GM21825 (cell line): ENCODE data around the gene ZBTB17.
"Not testable (repeated sequence)": the region's sequence is repeated elsewhere in the genome, so short reads cannot be mapped to it uniquely, and the experiment has no call there.

Experiments
- ATAC-seq: cut with Tn5 transposase; IDR thresholded peaks from one replicate; pipeline ENCODE4 v1.9.1; 2021; ENCODE audit warnings: mild to moderate bottlenecking, moderate library complexity; ENCODE audit not compliant: unreplicated experiment

ZBTB17 gene

DNA sequence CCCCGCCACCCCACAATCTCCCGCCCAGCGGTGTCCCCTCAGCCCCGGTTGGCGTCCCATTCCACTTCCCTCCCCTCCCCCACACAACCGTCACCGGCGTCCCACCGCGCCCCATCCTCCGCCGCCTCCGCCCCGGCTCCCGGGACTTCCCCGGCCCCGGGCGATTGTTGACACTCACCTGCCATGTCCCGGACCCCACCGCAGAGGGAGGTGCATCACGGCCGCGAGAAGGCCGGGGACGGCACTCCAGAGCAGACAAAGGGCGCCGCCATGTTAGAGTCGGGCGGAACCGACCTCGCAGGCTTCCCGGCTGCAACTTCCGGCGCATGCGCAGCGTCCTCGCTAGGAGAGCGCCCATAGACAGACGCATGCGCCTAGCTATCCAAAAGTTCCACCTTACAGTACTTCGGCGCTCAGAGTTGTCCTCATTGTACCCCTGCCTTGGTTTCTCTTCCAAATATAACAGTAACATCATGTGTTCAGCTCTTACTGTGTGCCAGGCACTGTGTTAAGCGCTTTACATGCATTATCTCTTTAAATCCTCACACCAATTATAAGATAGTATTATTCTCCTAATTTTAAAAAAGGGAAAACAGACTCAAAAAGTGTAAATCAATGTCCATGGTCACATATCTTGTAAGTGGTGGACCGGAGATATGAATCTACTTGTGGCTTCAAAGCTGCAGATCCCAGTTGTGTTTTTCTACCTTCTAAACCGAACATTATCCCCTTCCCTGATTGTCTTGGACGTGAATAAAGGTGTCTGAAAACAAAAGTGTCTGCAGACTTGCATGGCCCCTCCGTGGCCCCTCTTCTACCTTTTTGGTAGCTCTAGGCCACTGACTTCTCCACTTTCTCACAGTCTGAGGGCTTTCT lies at the start of gene ZBTB17:
TSS of gene ZBTB17 (minus strand) at position 297 of the 876 bp plus-strand sequence. CDS start 27,606 bp downstream, outside the sequence.
- ATAC-seq = peak; percentile 64

DNA sequence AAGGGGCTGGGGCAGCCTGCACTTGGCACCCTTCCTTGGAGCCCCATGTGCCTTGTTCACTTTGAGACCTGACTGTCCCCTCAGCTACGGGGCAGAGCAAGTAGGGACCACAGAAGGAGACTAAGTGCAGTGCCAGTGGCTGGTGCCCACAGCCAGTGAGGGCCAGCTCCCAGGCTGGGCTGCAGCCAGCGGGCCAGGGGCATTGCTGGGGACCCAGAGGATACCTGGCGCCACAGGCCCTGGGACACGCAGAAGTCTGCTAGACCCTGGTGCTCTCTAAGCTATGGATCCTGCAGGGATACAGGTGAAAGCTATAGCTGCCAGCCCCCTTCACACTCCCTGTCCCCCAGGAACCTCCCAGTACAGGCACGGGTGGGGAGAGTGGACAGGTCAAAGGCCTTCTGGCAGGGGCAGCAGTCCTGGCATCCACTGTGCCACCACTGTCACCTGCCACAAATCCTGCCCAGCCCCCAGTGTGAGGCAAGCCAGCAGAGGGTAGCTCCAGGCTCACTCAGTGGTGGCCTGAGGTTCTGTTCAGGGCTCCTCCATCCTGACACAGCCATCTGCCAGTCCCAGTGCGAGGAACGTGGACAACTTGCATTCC lies 47.3 kb upstream of the ZBTB17 start:
- no peak for ATAC-seq

DNA sequence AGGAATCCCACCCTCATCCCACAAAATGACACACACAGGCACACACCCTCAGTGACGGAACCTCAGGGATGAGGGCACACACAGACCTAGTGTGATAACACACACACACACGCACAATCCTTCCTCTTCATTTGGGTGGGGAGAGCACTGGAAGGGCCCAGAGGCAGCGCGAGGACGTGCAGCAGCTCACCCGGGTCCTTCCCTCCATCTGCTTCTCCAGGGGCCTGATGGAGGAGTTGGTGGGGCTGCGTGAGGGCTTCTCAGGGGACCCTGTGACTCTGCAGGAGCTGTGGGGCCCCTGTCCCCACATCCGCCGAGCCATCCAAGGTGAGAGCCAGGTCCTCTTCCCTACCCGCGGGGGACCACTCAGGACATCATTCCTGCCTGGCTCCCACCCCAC lies 46.5 kb upstream of the ZBTB17 start:
- ATAC-seq = no peak

DNA sequence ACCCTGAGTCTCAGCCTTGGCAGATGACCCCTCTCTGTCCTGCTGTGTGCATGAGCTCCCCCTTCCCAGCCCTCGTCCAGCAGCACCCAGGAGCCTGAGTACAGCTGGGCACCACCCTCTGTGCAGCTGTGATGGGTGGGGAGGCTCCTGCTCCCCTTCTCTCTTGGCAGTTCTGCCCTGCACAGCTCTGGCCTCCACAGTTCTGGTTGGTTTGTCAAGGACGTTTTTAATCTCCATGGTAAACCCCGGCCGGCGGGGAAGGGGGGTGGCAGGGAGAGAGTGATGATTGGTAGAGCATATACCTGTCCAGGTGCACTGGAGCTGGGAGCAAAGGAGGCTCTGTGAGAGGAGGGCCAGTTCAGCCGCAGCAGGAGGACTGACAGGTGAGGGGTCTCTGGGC lies 45.8 kb upstream of the ZBTB17 start, which contains the start of gene CLCNKA:
TSS of gene CLCNKA (plus strand) at position 356 of the 400 bp plus-strand sequence. CDS start 584 bp downstream, outside the sequence.
- ATAC-seq = no peak

DNA sequence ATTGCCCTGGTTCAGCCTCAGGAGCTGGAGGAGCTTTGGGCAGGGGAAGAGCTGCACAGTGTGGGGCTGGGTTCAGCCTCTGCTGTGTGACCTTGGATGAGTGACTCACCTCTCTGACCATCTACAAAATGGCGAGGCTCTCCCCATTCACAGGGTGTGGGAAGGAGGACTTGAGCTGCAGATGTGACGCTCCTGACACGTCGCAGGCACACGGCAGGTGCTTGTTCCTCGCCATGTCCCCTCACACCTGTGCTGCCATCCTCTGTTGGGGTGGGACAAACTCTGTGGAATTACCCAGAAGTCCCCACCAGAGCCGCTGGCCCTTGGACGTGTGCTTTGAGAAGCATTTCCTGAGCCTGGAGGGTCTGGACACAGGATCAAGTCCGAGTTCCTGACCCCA lies 45.0 kb upstream of the ZBTB17 start:
- not testable (repeated sequence) for ATAC-seq

DNA sequence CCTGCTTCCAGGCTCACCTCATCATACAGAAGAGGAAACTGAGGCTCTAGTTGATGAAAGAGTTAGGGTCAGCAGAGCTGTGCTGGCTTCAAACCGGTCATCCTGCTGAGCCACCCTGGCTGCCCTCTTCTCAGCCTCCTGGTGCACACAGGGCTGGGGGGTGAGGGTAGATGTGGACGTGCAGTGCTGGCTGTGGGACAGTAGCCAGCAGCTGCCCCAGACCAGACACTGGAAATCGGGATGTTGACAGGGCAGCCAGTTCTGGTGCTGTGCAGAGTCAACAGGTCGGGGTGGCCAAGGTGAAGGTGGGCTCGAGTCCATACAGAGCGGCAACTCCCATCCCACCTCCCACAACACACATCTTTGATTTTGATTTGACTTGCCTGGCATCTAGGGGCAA lies 44.4 kb upstream of the ZBTB17 start:
- ATAC-seq = no peak

DNA sequence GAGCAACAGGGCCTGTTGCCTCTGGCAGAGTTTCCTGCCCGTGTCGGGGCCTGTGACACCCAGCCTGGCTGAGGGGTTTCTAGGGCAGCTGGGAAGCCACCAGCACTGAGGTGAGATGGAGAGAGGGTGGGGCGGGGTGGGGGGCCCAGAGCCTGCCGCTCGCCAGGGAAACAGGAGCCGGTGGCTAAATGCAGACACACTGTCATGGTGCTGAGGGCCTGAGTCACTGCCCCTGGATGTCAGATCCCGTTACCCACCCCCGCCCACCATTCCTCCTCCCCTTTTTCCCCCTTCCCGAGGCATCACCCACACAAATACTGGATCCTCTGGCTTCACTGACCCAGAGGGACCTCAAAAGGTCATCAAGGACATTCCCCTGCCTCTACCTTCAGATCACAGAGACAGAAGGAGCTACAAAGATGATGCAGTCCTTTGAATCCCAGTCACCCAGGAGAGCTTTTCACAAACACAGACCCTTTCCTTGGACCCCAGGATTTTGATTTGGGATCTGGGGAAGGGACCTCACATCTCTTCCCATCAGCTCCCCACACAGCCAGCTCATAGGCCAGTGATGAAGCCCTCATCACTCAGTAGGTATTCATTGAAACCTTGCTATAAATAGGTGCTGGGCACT lies 43.9 kb upstream of the ZBTB17 start:
- ATAC-seq = no peak

DNA sequence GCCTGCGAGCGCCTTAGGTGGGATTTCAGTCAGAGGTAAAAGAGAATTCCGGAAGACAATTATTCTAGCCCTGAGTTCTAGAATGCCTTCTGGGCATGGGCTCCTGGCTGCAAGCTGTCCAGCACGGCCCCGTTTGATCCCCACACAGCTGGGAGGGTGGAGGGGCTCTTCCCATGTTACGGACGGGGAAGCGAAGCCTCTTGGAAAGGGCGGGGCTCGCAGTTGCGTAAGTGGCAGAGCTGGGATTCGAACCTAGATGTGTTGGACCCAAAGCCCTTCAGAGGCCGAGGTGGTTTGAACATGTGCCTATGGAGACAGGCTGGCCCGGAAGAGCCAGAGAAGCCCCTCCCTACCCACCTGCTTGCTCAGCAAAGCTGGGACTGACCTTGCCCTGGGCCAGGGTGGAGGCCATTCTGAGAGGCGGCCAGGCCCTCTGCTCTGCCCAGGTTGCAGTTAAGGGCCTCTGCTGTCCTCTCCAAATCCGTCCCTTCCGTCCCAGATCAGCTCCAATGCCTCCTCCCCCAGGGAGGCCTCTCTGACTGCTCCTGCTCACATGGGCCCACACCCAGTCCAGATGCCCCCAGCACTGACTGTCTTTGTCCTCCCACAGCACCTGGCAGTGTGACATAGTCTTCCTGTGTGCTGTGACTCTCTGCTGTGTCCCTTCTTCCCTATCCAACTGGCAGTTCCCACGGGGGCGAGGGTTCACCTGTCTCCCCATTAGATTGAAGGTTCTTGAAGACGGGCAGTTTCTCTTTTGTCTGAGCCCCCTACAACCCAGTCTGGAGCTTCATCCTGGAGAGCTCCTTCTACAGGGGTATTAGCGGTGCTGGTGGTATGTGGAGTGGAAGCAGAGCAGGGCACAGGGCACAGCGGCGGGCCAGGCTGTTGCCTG lies 43.1 kb upstream of the ZBTB17 start:
- no peak for ATAC-seq

DNA sequence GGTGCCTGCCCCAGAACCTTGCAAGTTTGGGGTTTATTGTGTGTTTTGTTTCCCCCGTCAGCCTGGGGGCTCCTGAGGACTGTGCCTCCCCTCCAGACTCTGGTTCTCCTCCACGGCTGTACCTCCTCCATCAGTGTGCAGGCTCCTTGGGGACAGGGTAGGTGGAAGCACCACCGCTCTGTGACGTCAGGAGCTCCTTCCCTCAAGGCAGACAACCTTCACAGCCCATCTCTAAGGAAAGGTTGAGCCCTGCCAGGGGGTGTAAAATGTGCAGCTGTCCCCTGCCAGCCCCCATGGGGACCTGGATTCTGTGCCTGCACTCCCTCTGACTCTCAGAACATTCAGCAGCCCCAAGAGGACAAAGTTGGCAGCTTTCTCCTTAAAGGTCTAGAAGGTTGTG lies 42.4 kb upstream of the ZBTB17 start:
- no peak for ATAC-seq

DNA sequence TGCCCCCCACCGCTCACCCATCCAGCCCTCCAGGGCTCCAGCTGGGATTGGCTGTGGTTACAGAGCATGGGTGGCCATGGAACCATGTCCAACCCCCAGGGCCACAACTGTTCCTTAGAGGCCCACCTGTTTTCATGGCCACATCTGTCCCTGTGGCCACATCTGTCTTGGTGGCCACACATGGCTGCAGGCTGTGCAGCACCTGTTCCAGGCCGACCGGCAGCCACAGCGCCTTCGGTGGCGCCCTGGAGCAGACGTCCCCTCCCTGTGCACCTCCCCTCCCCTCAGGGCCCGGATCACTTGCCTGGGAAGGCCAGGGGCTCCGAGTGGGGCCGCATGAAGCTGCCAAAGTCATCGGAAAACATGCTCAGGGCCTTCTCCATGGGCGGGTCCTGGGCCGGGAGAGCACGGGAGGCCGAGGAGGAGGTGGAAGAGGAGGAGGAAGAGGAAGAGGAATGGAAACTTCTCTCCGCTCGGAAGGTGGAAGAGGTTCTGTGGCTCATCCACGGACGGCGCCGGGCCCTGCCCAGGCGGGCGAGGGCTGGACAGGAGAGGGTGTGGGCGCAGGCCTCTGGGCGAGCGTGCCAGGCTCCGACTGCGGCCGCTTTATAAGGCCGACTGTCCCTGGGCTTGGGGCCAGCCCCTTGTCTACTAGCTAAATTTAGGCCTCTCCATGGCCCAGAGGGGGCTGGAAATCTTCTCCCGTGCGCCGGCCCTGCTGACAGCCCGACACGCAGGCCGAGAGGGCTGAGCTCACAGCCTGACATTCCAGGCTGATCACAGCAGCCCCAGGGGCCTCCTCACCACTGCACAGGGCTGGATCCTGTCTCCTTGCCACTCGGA lies 41.8 kb upstream of the ZBTB17 start, which contains the start of gene HSPB7:
TSS of gene HSPB7 (minus strand) at position 583 of the 843 bp plus-strand sequence. CDS start at position 503, 80 bp downstream.
- no peak for ATAC-seq

DNA sequence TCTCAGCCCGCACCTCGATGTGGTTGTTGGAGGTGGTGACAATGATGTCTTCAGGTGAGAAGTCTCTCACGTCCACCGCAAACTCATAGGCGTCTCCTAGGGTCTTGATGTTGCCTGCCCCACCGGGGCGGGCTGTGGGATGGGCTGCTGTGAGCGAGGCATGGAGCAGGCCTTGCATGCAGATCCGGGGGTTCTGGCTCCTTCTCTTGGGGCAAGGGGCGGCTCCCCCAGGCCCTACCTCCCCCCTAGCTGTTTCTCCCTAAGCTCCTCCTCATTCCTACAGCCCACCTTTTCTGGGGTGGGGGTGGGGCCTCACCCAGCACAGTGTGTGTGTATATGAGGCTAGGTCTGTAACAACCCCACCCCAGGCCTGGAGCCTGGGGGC lies 41.2 kb upstream of the ZBTB17 start:
- no peak for ATAC-seq

DNA sequence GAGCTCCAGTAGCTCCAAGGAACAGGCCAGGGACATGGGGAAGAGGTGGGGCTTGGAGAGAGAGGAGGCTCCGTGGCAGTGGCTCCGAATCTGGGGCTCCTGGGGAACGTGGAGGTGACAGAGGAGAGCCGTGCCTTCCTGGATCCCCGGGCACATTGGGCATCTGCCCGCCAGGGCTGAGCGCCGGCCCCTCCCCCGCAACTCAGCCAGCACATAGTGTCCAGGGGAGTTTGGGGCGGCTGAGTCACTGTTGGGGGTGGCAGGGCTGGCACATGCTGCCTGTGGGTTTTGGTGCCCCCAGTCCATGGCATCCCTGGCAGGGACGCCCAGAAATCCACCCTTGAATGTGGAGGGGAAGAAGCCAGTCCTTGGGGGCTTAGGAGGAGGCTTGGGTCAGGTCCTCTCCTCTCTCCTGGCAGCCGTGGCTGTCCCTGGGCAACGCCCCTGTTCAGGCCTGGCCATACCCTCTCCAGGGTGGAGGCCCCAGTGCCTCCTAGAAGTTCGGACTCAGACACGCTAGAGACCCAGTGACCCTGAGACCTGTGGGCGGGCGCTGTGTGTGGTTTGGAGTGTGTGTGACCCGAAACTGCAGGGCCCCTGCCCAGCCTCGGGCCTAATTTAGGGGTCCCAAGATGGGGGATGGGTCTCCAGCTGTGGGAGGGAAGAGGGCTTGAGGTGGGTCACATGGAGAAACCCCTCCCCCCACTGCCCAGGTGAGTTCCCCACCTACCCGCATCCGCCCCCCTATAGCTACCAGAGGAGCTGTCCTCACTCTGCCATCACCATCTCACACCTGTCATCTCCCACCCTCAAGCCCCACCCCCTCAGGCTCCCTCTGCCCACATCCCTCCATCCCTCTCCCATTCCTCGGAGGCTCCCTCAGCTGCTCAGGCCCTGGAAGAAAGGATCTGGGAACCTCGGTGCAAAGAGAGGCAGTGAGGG lies 40.3 kb upstream of the ZBTB17 start:
- ATAC-seq = no peak

DNA sequence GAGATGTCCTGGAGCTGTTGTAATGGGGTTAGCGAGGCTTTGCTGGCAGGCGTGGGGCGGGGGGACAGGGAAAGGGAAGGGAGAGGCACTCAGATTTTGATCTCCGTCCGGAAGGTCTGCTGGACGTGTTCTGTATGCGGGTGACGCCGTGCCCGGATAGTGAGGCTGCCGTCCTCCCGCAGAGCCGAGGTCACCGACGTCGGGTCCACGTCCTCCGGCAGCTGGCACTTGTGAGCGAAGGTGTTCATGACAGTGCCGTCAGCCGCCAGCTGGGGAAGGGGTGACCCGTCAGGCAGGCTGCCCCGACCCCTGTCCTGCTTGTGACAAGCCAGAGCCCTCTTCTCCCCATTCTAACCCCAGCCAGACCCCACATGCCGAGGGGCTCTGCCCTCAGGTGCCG lies 39.6 kb upstream of the ZBTB17 start:
- ATAC-seq = no peak

DNA sequence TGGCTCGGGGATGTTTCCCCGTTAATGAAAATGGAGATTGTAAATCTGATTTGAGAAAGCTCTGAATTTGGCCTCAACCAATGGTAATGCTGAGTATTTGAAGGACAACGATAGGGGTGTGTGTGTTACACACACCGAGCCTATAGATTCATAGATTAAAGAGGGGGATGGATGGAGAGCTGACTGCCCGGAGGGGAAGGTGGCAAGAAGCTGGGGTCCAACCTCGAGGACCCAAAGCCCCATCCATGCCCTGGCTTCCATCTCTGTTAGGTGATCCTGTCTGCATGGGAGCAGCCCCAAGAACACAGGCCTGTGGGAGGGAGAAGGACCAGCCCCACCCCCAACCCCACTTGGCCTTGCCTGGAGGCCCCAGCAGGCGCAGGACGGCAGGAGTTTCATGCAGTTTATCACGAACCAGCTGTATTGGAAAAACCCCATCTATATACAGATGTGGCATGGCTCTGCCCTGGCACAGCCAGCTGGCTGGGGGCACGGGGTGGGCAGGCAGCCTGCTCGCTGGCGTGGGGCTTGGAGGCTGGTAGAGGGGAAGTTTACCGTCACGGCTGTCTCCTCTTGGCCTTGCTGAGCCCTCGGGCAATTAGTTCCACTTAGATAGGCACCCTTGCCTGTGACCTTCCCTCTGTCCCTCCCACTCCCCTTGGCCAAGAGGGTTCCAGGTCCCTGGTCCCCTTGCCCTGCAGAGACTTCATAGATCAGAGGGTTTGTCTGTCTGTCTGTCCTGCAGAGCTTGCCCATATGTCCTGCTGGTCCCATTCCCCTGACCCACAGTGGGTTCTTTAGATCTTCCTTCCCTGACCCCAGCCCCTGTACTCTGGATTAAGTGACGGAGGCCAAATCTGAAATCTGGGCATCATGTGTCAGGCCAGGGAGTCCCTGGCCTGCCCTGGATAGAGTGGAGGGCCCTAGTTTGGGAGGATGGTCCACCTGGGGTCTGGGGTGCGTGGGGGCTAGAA lies 38.9 kb upstream of the ZBTB17 start:
- no peak for ATAC-seq

DNA sequence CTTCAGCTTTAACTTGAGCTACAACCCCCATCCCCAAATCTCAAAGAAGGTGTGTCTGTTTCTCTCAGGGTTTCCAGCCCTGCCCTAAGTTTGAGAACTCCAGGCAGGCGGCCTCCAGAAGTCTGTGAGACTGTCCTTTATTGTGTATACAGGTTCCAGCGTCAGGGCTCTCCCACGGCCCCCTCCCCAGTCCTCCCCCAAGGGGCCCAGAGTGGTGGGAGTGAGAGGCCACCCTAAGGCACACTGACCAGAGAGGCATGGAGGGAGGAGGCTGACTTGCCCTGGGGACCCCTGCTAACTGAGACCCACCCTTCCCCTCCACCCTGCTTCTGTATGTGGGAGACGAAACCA lies 38.0 kb upstream of the ZBTB17 start:
- no peak for ATAC-seq

DNA sequence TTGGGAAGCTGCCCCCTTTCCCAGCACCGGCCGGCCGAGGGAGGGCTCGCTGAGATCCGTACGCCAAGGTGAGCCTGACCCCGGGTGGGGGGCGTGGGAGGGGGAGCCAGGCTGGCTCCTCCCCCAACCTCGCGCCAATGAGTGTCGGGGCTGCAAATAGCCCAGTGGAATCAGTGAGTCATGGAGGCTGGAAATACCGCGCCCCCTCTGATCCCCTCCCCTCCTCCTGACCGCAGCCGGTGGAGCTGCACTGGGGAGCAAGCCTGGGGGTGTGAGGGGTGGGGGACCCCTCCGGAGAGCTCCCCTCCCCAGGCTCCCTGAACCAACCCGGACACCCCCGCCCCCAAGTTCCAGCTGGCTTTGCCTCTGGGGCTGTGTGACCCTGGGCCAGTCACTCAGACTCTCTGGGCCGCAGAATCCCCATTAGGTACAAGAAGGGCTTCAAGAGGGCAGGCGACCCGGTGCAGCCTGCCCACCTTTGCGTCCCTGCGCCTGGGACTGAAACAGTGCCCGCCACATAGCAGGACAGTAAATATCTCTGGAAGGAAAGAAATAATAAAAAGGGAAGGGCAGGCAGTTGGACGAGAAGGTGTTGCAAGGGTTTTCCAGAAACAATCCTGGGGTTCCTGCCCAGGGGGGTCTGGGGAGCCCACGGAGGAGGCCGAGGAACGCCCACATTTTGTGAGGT lies 37.5 kb upstream of the ZBTB17 start:
- no peak for ATAC-seq

DNA sequence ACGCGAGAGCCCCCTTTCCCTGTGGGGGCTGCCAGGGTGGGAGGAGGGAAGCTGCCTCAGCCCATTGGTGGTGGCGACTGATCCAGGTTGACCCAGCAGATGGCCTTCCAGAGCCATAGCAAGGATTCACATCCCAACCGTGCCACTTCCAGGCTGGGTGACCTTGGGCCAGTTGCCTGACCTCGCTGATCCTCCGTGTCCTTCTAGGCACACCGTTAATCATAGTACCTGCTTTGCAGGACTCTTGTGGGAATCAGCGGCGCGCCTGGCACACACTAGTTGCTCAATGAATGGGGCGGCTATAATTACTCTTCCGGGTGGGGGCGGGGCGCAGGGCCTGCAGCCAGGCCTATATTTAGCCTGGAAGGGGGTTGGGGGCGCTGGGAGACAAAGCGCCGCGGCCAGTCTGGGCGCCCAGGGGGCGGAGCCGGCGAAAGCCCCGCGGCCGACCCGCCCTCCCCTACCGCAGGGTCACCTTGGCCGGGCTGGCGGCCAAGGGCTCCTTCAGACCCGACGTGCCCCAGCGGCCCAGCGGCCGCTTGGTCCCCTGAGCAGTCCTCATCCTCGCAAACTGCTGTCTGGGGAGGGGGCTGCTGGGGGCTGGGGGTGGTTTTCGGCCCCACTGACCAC lies 36.8 kb upstream of the ZBTB17 start:
- no peak for ATAC-seq
